ENCODE results near the gene CYTIP. TPM values are rescaled to one million over a fixed set of nuclear protein-coding genes. Genes with fewer than 3 reads are reported as not detected.

CYTIP gene
- total and polyA plus RNA-seq, 2 of the 13 experiments (the other 11 are each of a cell fraction or from before 2014, with no cell fraction given): not detected

- no peak for TF ChIP-seq TGIF2 (CRISPR knock-in tag; IDR thresholded peaks at IDR 0.05)
- TF ChIP-seq SRSF1 (optimal IDR thresholded peaks at IDR 0.05; ENCODE audit: low read depth, low read length): no peak
- no peak for TF ChIP-seq ZNF704 (CRISPR knock-in tag; IDR thresholded peaks at IDR 0.05; ENCODE audit: borderline replicate concordance)
- no peak for TF ChIP-seq ZKSCAN1 (IDR thresholded peaks at IDR 0.05; ENCODE audit: low read length)
- no peak for TF ChIP-seq FOXM1 (CRISPR knock-in tag; IDR thresholded peaks at IDR 0.05)
- no peak for TF ChIP-seq ZBTB42 (CRISPR knock-in tag; IDR thresholded peaks at IDR 0.05)
- no peak for TF ChIP-seq TEAD3 (CRISPR knock-in tag; optimal IDR thresholded peaks at IDR 0.05; ENCODE audit: borderline replicate concordance)
- no peak for TF ChIP-seq ZNF616 (CRISPR knock-in tag; IDR thresholded peaks at IDR 0.05; ENCODE audit: low read depth)
- no peak for TF ChIP-seq ZFP36 (IDR thresholded peaks at IDR 0.05; ENCODE audit: borderline replicate concordance, low read depth, low read length, partially characterized antibody)
These were observed 10.5 kb downstream of the CYTIP start (continued) for GRCh38 chr2:157433394-157433793.

- ATAC-seq (no peak), FAIRE-seq (no peak), DNase-seq (ENCODE audit: low spot score) (no peak)
- Histone ChIP-seq H3K36me3 (replicated peaks in 1 of 2; ENCODE audit: control insufficient read depth in 1 of 2, insufficient read depth in 2 of 2, low read length in 2 of 2) (no peaks in the 10 kb centered on the region), H4K20me1 (ENCODE audit: insufficient read depth, low read length) (no peaks in the 10 kb centered on the region), H3K79me2 (ENCODE audit: insufficient read depth, low read length) (no peaks in the 10 kb centered on the region), H2AFZ (ENCODE audit: low read length) (no peak overlapping the region), H3K4me1 (ENCODE audit: insufficient read depth, low read length) (no peaks in the 10 kb centered on the region), H3K27ac (ENCODE audit: extremely low read length, insufficient read depth, low read length) (no peak overlapping the region), H3K4me3 (replicated peaks in 1 of 3; ENCODE audit: insufficient read depth in 1 of 3, low read depth in 2 of 3, low read length in 3 of 3) (no peak overlapping the region), H3K9ac (ENCODE audit: insufficient read depth, low read depth, low read length) (no peak overlapping the region), H3K27me3 (ENCODE audit: control insufficient read depth in 1 of 2, insufficient read depth in 2 of 2, low read length in 2 of 2) (no peaks in the 10 kb centered on the region), H3K4me2 (ENCODE audit: low read depth, low read length) (no peak overlapping the region), H3K9me3 (ENCODE audit: low read length) (no peaks in the 10 kb centered on the region)
- CTCF ChIA-PET (ENCODE audit: low intra/inter-chr PET ratio, low total read pairs): no interaction called here
- intact Hi-C loops (cut with micrococcal nuclease; ENCODE audit: unreplicated experiment): no loop called here
- POLR2A ChIA-PET: no interaction called here
- in situ Hi-C loops (cut with HindIII; ENCODE audit: extremely low pct_ligation_motif_present, low pct_unique_long_range_greater_than_20kb): no loop called here
- no TSS peak for BruUV-seq (replicated peaks)
- WGBS (ENCODE audit: low lambda C conversion rate): 7% methylated on average over 2 of the region's 2 CpGs
- TF ChIP-seq NFE2L1 (CRISPR knock-in tag; IDR thresholded peaks at IDR 0.05; ENCODE audit: borderline replicate concordance) (no peak), ZNF17 (CRISPR knock-in tag; IDR thresholded peaks at IDR 0.05) (no peak), NFAT5 (CRISPR knock-in tag; IDR thresholded peaks at IDR 0.05) (no peak), KLF6 (CRISPR knock-in tag; IDR thresholded peaks at IDR 0.05) (no peak), KDM3A (CRISPR knock-in tag; IDR thresholded peaks at IDR 0.05; ENCODE audit: low read depth) (no peak), NFE2 (CRISPR knock-in tag; IDR thresholded peaks at IDR 0.05) (no peak)
These were observed 11.3 kb downstream of the CYTIP start for GRCh38 chr2:157432475-157433106.
